Mucosa of descending colon (tissue), 3 donors: ENCODE measurements around the gene KCNAB2. TPM values are rescaled to one million over a fixed set of nuclear protein-coding genes. Genes with fewer than 3 reads are reported as not detected.

Source experiments
- ATAC-seq: fragments of 200-7000 bp; cut with Tn5 transposase; one replicate; pipeline ENCODE4 v1.9.1; 2020; ENCODE audit warnings: mild to moderate bottlenecking, moderate library complexity
- DNase-seq, 3 donors: peaks; one replicate each; pipeline ENCODE4 v3.0.0-alpha.2; 2020
- H3K36me3 ChIP-seq: fragments of 200-600 bp; one replicate; pipeline ENCODE4 v1.8.0; 2021; ENCODE audit warnings: low read depth, mild to moderate bottlenecking
- H3K4me1 ChIP-seq: fragments of 200-600 bp; one replicate; pipeline ENCODE4 v1.8.0; 2021; ENCODE audit warnings: low read depth, mild to moderate bottlenecking
- H3K4me3 ChIP-seq: fragments of 200-600 bp; one replicate; pipeline ENCODE4 v1.8.0; 2021; ENCODE audit warnings: mild to moderate bottlenecking
- H3K9me3 ChIP-seq: fragments of 200-600 bp; one replicate; pipeline ENCODE4 v1.8.0; 2021; ENCODE audit warnings: mild to moderate bottlenecking
- CTCF ChIP-seq: fragments of 200-600 bp; IDR thresholded peaks from one replicate; pipeline ENCODE4 v1.8.0; 2022; ENCODE audit warnings: antibody characterized with exemption, mild to moderate bottlenecking
- intact Hi-C, 2 donors: fragments of 100-400 bp; cut with DNase I in 1 of 2; cut with micrococcal nuclease in 1 of 2; formaldehyde crosslinking; loops; one replicate each; pipeline versions ENCODE4 v1.11.0 to v1.11.1; 2022; cut with DNase I, micrococcal nuclease
- total RNA-seq, 3 donors: library from RNA; stranded (reverse); fragmentation: NEBNext Ultra II Directional in 2 of 3; extraction: Animal tissue kit (Norgen Biotek cat#: 25700) in 2 of 3; gene quantifications; one replicate each; pipeline versions ENCODE4 v1.2.1 to v1.2.4, GENCODE V29; 2021 to 2023
- donor health status: DM: no; HTN: no; CAD: no; lungs with moderate emphysema.
- donor health status: DM: no; HTN: no; CAD: no.
- donor health status: DM: no; HTN: yes; CAD: no.

Gene KCNAB2
- total RNA-seq, 3 donors from 2014 or later: 6.9 to 15.7 (median 11.8) TPM

- no peaks in the 10 kb centered on the region for H3K36me3 ChIP-seq
- H3K4me1 ChIP-seq: no peaks in the 10 kb centered on the region
- intact Hi-C loops: no loop called here
- DNase-seq (no peak), ATAC-seq (no peak)
- TF ChIP-seq CTCF: no peak
- peaks cover 7% of the 10 kb centered on the region for H3K9me3 ChIP-seq
- no peak overlapping the region for H3K4me3 ChIP-seq
Observed at GRCh38 chr1:6117064-6117463, 71.4 kb downstream of the KCNAB2 start.

DNA sequence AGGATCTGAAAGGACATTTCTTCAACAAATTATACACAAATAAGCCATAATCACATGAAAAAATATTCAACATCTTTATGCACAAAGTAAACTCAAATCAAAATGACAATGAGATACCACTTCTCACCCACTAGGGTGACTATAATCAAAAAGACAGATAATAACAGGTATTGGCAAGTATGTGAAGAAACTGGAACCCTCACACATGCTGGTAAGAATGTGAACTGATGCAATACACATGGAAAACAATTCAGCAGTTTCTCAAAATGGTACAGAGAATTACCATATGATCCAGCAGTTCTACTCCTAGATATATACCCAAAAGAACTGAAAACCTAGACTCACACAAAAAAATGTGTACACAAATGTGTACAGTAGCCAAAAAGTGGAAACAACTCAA lies 71.9 kb downstream of the KCNAB2 start:
- no peak for TF ChIP-seq CTCF
- H3K4me3 ChIP-seq: no peak overlapping the region
- ATAC-seq: no peak

DNA sequence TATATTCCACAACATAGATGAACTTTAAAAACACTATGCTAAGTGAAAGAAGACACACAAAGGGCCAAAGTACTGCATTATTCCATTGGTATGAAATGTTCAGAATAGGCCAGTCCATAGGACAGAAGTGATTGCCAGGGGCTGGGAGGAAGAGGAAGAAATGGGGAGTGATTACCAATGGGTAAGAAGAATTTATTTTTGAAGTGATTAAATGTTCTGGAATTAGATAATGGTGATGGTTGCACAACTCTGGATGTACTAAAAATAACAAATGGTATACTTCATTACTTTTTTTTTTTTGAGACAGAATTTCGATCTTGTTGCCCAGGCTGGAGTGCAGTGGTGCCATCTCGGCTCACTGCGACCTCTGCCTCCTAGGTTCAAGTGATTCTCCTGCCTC lies 72.7 kb downstream of the KCNAB2 start:
- intact Hi-C loops: no loop called here
- Histone ChIP-seq H3K36me3 (no peaks in the 10 kb centered on the region), H3K4me3 (no peak overlapping the region), H3K9me3 (peaks cover 7% of the 10 kb centered on the region), H3K4me1 (no peaks in the 10 kb centered on the region)
- no peak for ATAC-seq
- TF ChIP-seq CTCF: no peak
- DNase-seq: no peak

More for the DNA sequence above, 71.9 kb downstream of the KCNAB2 start:
- Histone ChIP-seq H3K36me3 (no peaks in the 10 kb centered on the region), H3K9me3 (peaks cover 7% of the 10 kb centered on the region), H3K4me1 (no peaks in the 10 kb centered on the region)
- DNase-seq: no peak
- intact Hi-C loops: no loop called here

- H3K36me3 ChIP-seq: no peaks in the 10 kb centered on the region
- ATAC-seq: no peak
- DNase-seq: peak in 1 of 3 donors; percentile 38
- TF ChIP-seq CTCF: no peak
- H3K4me1 ChIP-seq: no peaks in the 10 kb centered on the region
- H3K9me3 ChIP-seq: peaks cover 7% of the 10 kb centered on the region
- H3K4me3 ChIP-seq: no peak overlapping the region
- intact Hi-C loops: no loop called here
Observed at GRCh38 chr1:6121021-6121421, 75.3 kb downstream of the KCNAB2 start.

DNA sequence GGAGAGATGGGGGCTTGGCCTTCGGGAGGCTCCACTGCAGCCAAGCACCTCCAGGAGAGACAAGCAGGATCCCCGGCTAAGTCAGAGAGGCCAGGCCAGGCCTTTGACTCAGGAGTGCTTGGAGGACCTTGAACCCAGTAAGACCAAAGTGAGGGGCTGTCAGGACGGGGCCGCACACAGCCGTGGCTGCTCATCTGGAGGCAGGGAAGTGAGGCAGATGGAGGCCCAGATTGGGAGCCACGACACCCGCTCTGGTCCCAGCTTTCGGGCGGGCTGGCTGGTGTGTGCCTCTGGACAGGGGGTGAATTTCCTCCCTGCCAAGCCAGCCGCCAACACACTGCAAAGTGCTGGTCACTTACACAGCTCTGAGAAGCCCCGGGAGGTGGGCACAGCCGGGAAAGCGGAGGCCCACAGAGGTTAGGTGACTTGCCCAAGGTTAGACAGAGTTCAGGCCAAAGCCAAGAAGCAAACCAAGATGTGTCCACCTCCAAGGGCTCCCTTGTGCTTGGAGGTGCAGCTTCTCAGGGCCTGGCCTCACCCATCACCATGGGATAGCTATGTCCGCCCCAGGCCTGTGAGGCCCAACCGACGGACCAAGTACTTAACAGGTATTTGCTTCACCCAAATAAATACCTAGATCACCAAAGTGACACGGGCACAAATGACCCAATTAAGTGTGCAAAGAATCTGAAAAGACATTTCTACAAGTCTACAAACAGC lies 76.1 kb downstream of the KCNAB2 start:
- Histone ChIP-seq H3K36me3 (no peaks in the 10 kb centered on the region), H3K9me3 (peaks cover 7% of the 10 kb centered on the region), H3K4me1 (no peaks in the 10 kb centered on the region), H3K4me3 (no peak overlapping the region)
- intact Hi-C loops: no loop called here
- DNase-seq (peak in 1 of 3 donors; percentile 41), ATAC-seq (no peak)
- no peak for TF ChIP-seq CTCF
